AG10803 (cell line): Measurements from ENCODE around the gene ZFX.
A peak's percentile ranks its signal among the peaks of the same experiment; 100 is the strongest.

Experiments used
- DNase-seq: peaks from one replicate; pipeline ENCODE4 v3.0.0; 2010; ENCODE audit warnings: low read depth
- H3K4me3 ChIP-seq: 2 replicates; pipeline ENCODE4 v1.5.1; 2011; ENCODE audit warnings: mild to moderate bottlenecking, low read length, control low read depth
- TF ChIP-seq, protein P1 (sequence below): conservative IDR thresholded peaks from 2 replicates; pipeline ENCODE4 v1.5.1; 2011; ENCODE audit warnings: mild to moderate bottlenecking, low read length, control low read depth, inconsistent platforms

The ZFX gene

GRCh38 chrX:24260842-24261550 is 111.5 kb downstream of the ZFX start:
- DNase-seq = peak; percentile 70
- TF ChIP-seq, protein P1, sequence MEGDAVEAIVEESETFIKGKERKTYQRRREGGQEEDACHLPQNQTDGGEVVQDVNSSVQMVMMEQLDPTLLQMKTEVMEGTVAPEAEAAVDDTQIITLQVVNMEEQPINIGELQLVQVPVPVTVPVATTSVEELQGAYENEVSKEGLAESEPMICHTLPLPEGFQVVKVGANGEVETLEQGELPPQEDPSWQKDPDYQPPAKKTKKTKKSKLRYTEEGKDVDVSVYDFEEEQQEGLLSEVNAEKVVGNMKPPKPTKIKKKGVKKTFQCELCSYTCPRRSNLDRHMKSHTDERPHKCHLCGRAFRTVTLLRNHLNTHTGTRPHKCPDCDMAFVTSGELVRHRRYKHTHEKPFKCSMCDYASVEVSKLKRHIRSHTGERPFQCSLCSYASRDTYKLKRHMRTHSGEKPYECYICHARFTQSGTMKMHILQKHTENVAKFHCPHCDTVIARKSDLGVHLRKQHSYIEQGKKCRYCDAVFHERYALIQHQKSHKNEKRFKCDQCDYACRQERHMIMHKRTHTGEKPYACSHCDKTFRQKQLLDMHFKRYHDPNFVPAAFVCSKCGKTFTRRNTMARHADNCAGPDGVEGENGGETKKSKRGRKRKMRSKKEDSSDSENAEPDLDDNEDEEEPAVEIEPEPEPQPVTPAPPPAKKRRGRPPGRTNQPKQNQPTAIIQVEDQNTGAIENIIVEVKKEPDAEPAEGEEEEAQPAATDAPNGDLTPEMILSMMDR = no peak
- H3K4me3 ChIP-seq = no peak overlapping the region

DNA sequence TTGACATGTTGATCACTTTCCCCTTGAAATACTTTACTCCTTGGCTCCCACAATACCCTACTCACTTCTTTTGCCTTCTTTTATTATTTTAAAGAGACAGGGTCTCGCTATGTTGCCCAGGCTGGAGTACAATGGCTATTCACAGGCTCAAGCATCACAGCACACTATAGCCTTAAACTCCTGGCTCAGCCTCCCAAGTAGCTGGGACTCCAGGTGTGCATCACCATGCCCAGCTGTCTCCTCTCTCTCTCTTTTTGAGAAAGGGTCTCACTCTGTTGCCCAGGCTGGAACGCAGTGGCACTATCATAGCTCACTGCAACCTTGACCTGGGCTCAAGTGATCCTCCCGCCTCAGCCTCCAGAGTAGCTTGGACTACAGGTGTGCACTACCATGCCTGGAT is 112.8 kb downstream of the ZFX start:
- DNase-seq = no peak
- TF ChIP-seq, protein P1 = no peak
- no peak overlapping the region for H3K4me3 ChIP-seq

- no peak for DNase-seq
- TF ChIP-seq, protein P1 = no peak
- no peak overlapping the region for H3K4me3 ChIP-seq
Measured at GRCh38 chrX:24264383-24264782, 114.9 kb downstream of the ZFX start.
